ENCODE measurements around the gene STK16. TPM values are rescaled to one million over a fixed set of nuclear protein-coding genes. Genes with fewer than 3 reads are reported as not detected.

Gene STK16
- polyA plus RNA-seq, 3 donors, result 16.7 to 40.7 (median 17.8) TPM

DNA sequence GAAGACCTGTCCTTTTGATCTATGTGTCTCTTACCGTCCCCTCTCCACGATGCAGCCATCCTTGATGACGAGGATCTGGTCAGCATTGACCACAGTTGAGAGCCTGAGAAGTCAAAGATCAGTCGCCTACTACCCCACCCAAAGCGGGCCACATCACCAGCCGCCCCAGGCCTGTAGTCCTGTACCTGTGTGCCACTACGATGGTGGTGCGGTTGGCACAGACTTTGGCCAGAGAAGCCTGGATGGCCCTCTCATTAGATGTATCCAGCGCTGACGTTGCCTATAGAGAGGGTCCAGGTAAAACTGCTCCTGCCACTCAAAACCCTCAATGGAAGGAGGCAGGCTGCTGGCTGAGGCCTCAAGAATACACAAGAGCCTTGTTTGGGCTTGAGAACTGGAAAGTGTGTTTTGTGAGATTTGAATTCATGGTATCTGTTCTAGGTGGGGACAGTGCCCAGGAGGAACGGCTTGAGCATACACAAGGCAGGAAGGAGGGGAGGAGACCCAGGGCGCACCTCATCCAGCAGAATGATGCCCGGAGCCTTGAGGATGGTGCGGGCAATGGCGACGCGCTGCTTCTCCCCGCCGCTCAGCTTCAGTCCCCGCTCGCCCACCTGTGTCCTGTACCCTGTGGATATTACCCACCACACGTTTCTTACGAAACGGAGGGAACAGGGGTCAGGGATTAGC, 34.9 kb upstream of the STK16 start:
- whole genome bisulfite sequencing (ENCODE audit: insufficient coverage), result 89% methylated on average over 20 of the region's 24 CpGs
- TF ChIP-seq, protein P1, sequence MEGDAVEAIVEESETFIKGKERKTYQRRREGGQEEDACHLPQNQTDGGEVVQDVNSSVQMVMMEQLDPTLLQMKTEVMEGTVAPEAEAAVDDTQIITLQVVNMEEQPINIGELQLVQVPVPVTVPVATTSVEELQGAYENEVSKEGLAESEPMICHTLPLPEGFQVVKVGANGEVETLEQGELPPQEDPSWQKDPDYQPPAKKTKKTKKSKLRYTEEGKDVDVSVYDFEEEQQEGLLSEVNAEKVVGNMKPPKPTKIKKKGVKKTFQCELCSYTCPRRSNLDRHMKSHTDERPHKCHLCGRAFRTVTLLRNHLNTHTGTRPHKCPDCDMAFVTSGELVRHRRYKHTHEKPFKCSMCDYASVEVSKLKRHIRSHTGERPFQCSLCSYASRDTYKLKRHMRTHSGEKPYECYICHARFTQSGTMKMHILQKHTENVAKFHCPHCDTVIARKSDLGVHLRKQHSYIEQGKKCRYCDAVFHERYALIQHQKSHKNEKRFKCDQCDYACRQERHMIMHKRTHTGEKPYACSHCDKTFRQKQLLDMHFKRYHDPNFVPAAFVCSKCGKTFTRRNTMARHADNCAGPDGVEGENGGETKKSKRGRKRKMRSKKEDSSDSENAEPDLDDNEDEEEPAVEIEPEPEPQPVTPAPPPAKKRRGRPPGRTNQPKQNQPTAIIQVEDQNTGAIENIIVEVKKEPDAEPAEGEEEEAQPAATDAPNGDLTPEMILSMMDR (IDR thresholded peaks at IDR 0.05), result no peak
- H3K9me3 Mint-ChIP-seq, result no peaks in the 10 kb centered on the region
- H3K4me1 Mint-ChIP-seq, result peaks cover 39% of the 10 kb centered on the region
- Histone ChIP-seq H3K4me3 (replicated peaks in 1 of 3; ENCODE audit: low read depth in 2 of 3, low read length in 3 of 3) (no peak overlapping the region), H3K27ac (ENCODE audit: low read depth in 1 of 2, low read length in 2 of 2) (no peak overlapping the region), H3K9ac (ENCODE audit: insufficient read depth, low read length, poor library complexity, severe bottlenecking) (no peak overlapping the region), H3K9me3 (replicated peaks in 1 of 2; ENCODE audit: control insufficient read depth in 1 of 2, insufficient read depth in 1 of 2, low read length in 2 of 2) (no peaks in the 10 kb centered on the region), H3K36me3 (replicated peaks in 1 of 2; ENCODE audit: control insufficient read depth in 1 of 2, insufficient read depth in 2 of 2, low read length in 2 of 2) (peaks cover 16 to 31% of the 10 kb centered on the region in 2 donors), H3K27me3 (ENCODE audit: control insufficient read depth in 2 of 2, insufficient read depth in 2 of 2, low read length in 2 of 2) (no peaks in the 10 kb centered on the region), H4K20me1 (ENCODE audit: insufficient read depth, low read length) (peaks cover 10% of the 10 kb centered on the region), H2AFZ (ENCODE audit: insufficient read depth, low read depth, low read length, poor library complexity, severe bottlenecking) (no peak overlapping the region), H3K4me1 (ENCODE audit: control insufficient read depth in 1 of 2, insufficient read depth in 2 of 2, low read length in 2 of 2) (peaks cover 19 to 21% of the 10 kb centered on the region in 2 donors), H3K4me2 (replicated peaks; ENCODE audit: extremely low read depth, low read length, poor library complexity, severe bottlenecking) (no peak overlapping the region), H3K79me2 (ENCODE audit: insufficient read depth, low read length) (no peaks in the 10 kb centered on the region)
- H3K36me3 Mint-ChIP-seq, result peaks cover 43 to 48% of the 10 kb centered on the region in 2 donors
- H3K27ac Mint-ChIP-seq, result no peak overlapping the region
- peaks cover 0 to 14% (median 8%) of the 10 kb centered on the region in 3 donors for H3K27me3 Mint-ChIP-seq (ENCODE audit: low read depth in 3 of 3)
- H3K4me3 Mint-ChIP-seq, result no peak overlapping the region
- no peak for DNase-seq
- intact Hi-C loops (cut with micrococcal nuclease), result loop anchor here (2.0 to 5.0 kb wide), 3 partner anchors 40 to 50 kb away; partner anchors contain the start of genes NHEJ1 (in 2 of the 2) and SLC23A3 (in 1 of the 2)

DNA sequence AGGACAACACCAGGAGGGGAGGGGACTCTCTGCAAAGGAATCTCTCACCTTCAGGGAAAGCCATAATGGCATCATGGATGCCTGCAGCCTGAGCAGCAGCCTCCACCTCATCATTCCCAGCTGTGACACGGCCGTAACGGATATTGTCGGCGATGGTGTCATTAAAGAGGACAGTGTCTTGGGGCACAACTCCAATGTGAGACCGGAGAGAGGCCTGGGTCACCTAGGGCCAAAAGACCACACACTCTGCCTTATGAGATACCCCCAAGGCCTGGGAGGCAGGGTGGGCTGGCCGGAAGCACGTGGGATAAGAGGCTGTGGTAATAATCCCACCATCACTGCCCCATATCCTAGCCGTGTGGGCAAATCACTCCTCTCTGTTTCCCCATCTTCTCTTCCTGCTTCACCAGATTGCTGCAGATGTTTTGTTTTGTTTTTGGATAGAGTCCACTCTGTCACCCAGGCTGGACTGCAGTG, 34.4 kb upstream of the STK16 start:
- H3K4me3 ChIP-seq (replicated peaks in 1 of 3; ENCODE audit: low read depth in 2 of 3, low read length in 3 of 3), result no peak overlapping the region

More for the DNA sequence above, 34.4 kb upstream of the STK16 start:
- H2AFZ ChIP-seq (ENCODE audit: insufficient read depth, low read depth, low read length, poor library complexity, severe bottlenecking), result no peak overlapping the region
- Mint-ChIP-seq H3K9me3 (peaks cover 0 to under 1% (median 0%) of the 10 kb centered on the region in 7 donors), H3K27me3 (ENCODE audit: low read depth in 3 of 3) (peaks cover 2 to 16% (median 8%) of the 10 kb centered on the region in 3 donors), H3K36me3 (peaks cover 43 to 49% of the 10 kb centered on the region in 2 donors), H3K27ac (peak overlapping the region in 1 of 7 donors; percentile 45), H3K4me3 (no peak overlapping the region), H3K4me1 (peaks cover 39% of the 10 kb centered on the region)
- H3K79me2 ChIP-seq (ENCODE audit: insufficient read depth, low read length), result no peaks in the 10 kb centered on the region
- peaks cover 0 to under 1% of the 10 kb centered on the region in 2 donors for H3K27me3 ChIP-seq (ENCODE audit: control insufficient read depth in 2 of 2, insufficient read depth in 2 of 2, low read length in 2 of 2)
- H3K4me2 ChIP-seq (replicated peaks; ENCODE audit: extremely low read depth, low read length, poor library complexity, severe bottlenecking), result no peak overlapping the region
- TF ChIP-seq, protein P1 (IDR thresholded peaks at IDR 0.05), result no peak
- H3K4me1 ChIP-seq (ENCODE audit: control insufficient read depth in 1 of 2, insufficient read depth in 2 of 2, low read length in 2 of 2), result peaks cover 17 to 19% of the 10 kb centered on the region in 2 donors
- peaks cover 10% of the 10 kb centered on the region for H4K20me1 ChIP-seq (ENCODE audit: insufficient read depth, low read length)
- intact Hi-C loops (cut with micrococcal nuclease), result loop anchor here (2.0 to 5.0 kb wide), 3 partner anchors 40 to 50 kb away; partner anchors contain the start of genes NHEJ1 (in 2 of the 2) and SLC23A3 (in 1 of the 2)
- no peak for DNase-seq
- H3K9me3 ChIP-seq (replicated peaks in 1 of 2; ENCODE audit: control insufficient read depth in 1 of 2, insufficient read depth in 1 of 2, low read length in 2 of 2), result no peaks in the 10 kb centered on the region
- peaks cover 16 to 31% of the 10 kb centered on the region in 2 donors for H3K36me3 ChIP-seq (replicated peaks in 1 of 2; ENCODE audit: control insufficient read depth in 1 of 2, insufficient read depth in 2 of 2, low read length in 2 of 2)
- no peak overlapping the region for H3K9ac ChIP-seq (ENCODE audit: insufficient read depth, low read length, poor library complexity, severe bottlenecking)
- H3K27ac ChIP-seq (ENCODE audit: low read depth in 1 of 2, low read length in 2 of 2), result no peak overlapping the region
- WGBS (ENCODE audit: insufficient coverage), result 100% methylated on average over 4 of the region's 9 CpGs
